HG02642 (cell line): ENCODE results near the gene TENM4.

ENCODE experiments used
- ATAC-seq: cut with Tn5 transposase; IDR thresholded peaks from one replicate; pipeline ENCODE4 v1.9.1; 2021; ENCODE audit warnings: mild to moderate bottlenecking; ENCODE audit not compliant: unreplicated experiment, poor library complexity

Gene TENM4

GRCh38 chr11:78667461-78667860, 773.4 kb downstream of the TENM4 start:
- no peak for ATAC-seq

- no peak for ATAC-seq
These were observed 774.1 kb downstream of the TENM4 start for GRCh38 chr11:78666675-78667160.

- no peak for ATAC-seq
These were observed 776.2 kb downstream of the TENM4 start for GRCh38 chr11:78664636-78665035.

GRCh38 chr11:78662811-78663210, 778.0 kb downstream of the TENM4 start:
- no peak for ATAC-seq

GRCh38 chr11:78660471-78660870, 780.4 kb downstream of the TENM4 start:
- ATAC-seq, result no peak

- ATAC-seq, result no peak
These were observed 781.2 kb downstream of the TENM4 start for GRCh38 chr11:78659326-78660270.

GRCh38 chr11:78657968-78658839, 782.6 kb downstream of the TENM4 start:
- ATAC-seq, result no peak

GRCh38 chr11:78657441-78657840, 783.4 kb downstream of the TENM4 start:
- no peak for ATAC-seq

- no peak for ATAC-seq
These were observed 783.8 kb downstream of the TENM4 start for GRCh38 chr11:78656984-78657383.

- ATAC-seq, result no peak
These were observed 784.5 kb downstream of the TENM4 start for GRCh38 chr11:78656327-78656726.

- ATAC-seq, result no peak
These were observed 785.3 kb downstream of the TENM4 start for GRCh38 chr11:78655561-78655960.

GRCh38 chr11:78654866-78655265, 786.0 kb downstream of the TENM4 start:
- ATAC-seq, result no peak

GRCh38 chr11:78654071-78654470, 786.8 kb downstream of the TENM4 start:
- ATAC-seq, result no peak

- ATAC-seq, result no peak
These were observed 787.4 kb downstream of the TENM4 start for GRCh38 chr11:78653294-78653909.

- no peak for ATAC-seq
These were observed 788.0 kb downstream of the TENM4 start for GRCh38 chr11:78652843-78653239.

GRCh38 chr11:78651923-78652842, 788.6 kb downstream of the TENM4 start:
- no peak for ATAC-seq

GRCh38 chr11:78651136-78651775, 789.6 kb downstream of the TENM4 start:
- no peak for ATAC-seq

GRCh38 chr11:78649361-78650215, 791.2 kb downstream of the TENM4 start:
- no peak for ATAC-seq
